ENCODE results near the gene NXF1. TPM values are rescaled to one million over a fixed set of nuclear protein-coding genes. Genes with fewer than 3 reads are reported as not detected.
"Not testable (repeated sequence)": the region's sequence is repeated elsewhere in the genome, so short reads cannot be mapped to it uniquely, and the experiment has no call there.

NXF1 gene
- total RNA-seq, 2 experiments from 2014 or later = 89.5 to 97.6 TPM

DNA sequence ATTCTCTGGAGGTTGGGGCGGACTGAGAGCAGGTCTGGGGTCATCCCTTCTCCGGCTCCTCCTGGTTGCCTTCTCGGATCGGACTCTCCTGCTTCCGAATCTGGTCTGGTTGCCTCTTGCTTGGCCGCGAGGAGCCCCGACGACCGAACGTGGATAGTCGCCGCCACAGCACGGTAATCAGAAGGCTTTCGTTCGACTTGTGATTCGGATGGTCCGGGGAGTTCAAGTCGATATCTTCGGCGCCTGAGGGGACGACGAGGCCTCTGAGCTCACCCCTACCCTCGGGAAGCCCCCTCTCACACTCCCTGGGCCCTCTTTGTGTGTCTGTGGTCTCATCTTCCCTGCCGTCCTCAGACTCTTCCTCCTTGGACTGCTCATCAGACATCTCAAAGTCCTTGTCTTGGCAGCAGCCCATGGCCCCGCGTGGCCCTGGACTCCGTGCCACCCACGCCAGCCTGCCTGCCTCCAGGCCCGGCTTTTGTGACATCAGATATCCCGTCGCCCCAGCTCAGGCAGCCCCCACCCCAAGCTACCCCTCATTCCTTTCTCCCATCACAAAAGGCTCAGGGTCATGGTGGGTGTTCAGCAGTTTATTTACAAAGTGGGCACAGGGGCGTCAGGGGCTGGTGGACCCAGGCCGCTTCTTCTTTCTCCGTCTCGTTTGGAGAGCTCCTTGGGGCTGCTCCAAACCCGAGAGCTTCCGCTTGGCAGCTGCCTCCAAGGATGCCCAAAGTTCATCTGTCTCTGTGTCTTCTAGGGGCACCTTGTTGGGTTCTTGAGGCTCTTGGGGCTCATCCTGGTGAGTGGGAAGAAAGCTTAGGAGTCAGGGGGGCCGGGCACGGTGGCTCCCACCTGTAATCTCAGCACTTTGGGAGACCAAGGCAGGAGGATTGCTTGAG is 27.3 kb upstream of the NXF1 start, which contains the start of gene TEX54:
TEX54 (minus strand) TSS at position 506 of the 899 bp plus-strand sequence.
- Mint-ChIP-seq H3K4me1 (peaks cover 43% of the 10 kb centered on the region), H3K9me3 (ENCODE audit: low read depth) (no peaks in the 10 kb centered on the region), H3K27me3 (no peaks in the 10 kb centered on the region), H3K27ac (peak within 1 kb of the TSS; percentile 99), H3K36me3 (ENCODE audit: low read depth) (peaks cover 29% of the 10 kb centered on the region), H3K4me3 (peak within 1 kb of the TSS; percentile 84)
- ChIA-PET CTCF (interaction anchor here (0.6 to 1.2 kb wide), 8 partner anchors 37 to 438 kb away, joined by 3 to 5 read pairs (median 4); partner anchors contain the start of genes MTA2 and ZBTB3), POLR2A (interaction anchor here (0.6 to 2.8 kb wide), 15 partner anchors 8 to 293 kb away, joined by 3 to 73 read pairs (median 10); partner anchors contain the start of genes C11orf98, CSKMT, MTA2 and TMEM179B)
- intact Hi-C loops (cut with DNase I, micrococcal nuclease) = loop anchor here in 1 of 2 experiments (1.0 to 2.0 kb wide), 7 partner anchors 27 to 242 kb away; partner anchors contain the start of genes NXF1, SLC3A2, TMEM179B and TTC9C
- peak; percentile 1 for ATAC-seq
- no peak for DNase-seq

DNA sequence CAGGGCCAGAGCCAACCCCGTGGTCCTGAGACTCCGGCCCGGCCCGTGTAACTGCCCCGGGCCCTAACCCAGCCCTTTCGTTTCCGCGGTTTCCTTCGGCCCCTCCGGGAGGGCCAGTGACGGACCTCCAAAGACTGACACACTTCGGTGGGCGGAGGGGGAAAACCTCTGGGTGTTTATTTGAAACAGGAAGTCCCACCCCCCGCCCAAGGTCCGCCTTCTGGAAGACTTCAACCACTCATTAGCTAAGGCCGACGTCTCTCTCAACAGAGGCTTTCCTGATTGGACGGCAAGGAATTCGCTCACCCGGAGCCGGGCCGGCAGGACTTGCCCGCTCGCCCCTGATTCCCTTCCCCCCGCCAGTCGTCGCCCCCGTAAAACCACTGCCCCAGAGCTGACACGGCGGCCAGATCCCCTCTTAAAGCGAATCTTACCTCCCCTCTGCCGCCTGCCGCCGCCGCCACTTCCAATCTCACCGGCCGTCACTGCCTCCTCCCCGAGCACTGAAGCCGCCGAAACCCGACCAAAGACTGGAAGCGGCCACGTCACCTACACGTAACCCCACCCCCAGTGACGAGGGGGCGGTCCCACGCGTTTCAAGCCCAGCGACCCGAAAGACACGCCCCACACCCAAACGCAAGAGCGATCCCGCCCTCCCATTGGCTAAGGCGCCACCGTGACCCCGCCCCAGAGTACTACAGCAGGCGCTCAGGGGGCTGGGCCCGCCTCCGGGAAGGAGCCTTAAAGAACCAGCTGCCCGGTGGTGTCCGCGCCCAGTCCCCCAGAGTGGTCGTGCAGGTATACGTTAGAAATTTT is 26.5 kb upstream of the NXF1 start, which contains the start of gene STX5:
STX5 (minus strand) TSS at position 532 of the 816 bp plus-strand sequence. CDS start 808 bp downstream, outside the sequence.
- ChIA-PET POLR2A (interaction anchor here (0.6 to 2.8 kb wide), 19 partner anchors 9 to 292 kb away, joined by 3 to 73 read pairs (median 5); partner anchors contain the start of genes C11orf98, CSKMT, INTS5 and TMEM179B), CTCF (interaction anchor here (0.7 to 1.2 kb wide), 6 partner anchors 41 to 437 kb away, joined by 3 to 5 read pairs (median 4); no protein-coding TSS in a partner anchor)
- Mint-ChIP-seq H3K36me3 (ENCODE audit: low read depth) (peaks cover 30% of the 10 kb centered on the region), H3K27ac (peak within 1 kb of the TSS; percentile 99), H3K4me1 (peaks cover 38% of the 10 kb centered on the region), H3K4me3 (peak within 1 kb of the TSS; percentile 84), H3K27me3 (no peaks in the 10 kb centered on the region), H3K9me3 (ENCODE audit: low read depth) (no peaks in the 10 kb centered on the region)
- ATAC-seq = peak; percentile 95
- intact Hi-C loops (cut with DNase I, micrococcal nuclease) = loop anchor here (1.0 to 2.0 kb wide), 11 partner anchors 8 to 241 kb away; partner anchors contain the start of genes NXF1 (in 2 of the 2), WDR74 (in 2 of the 2), SLC3A2 (in 1 of the 2) and TAF6L (in 1 of the 2)
- DNase-seq = peak; percentile 100

DNA sequence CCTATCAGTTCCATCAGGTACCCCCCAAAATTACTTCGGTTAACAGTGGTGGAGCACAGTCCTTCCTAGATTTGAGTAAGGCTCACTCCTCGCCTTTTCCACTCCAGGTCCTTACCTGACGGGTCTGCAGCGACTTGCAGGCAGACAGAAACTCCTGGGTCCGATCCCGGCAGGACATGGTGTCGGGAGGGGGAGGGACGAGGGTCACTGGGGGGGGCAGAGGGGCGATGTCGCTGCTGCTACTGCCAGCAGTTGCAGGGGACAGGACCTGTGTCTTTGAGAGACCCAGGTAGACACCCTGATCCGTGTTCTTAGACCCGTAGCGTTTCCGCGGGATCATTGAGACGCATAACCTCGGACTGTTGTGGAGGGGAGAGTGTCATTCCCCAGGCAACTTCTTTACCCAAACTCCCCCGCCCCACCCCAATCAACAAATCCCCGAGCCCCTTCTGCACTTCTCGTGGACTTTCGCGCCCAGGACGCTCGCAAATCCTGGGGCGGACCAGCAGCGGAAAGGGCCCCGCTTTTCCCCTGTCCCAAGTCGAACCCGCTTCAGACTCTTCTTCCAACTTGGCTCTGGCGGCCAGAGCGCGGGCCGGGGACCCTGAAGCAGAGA is 25.8 kb upstream of the NXF1 start:
- ChIA-PET CTCF (interaction anchor here (0.6 to 1.2 kb wide), 5 partner anchors 44 to 436 kb away, joined by 3 to 5 read pairs (median 3); no protein-coding TSS in a partner anchor), POLR2A (interaction anchor here (0.7 to 2.8 kb wide), 9 partner anchors 10 to 240 kb away, joined by 3 to 73 read pairs (median 13); partner anchors contain the start of genes TUT1 and ZBTB3)
- Mint-ChIP-seq H3K27me3 (no peaks in the 10 kb centered on the region), H3K4me1 (peaks cover 33% of the 10 kb centered on the region), H3K9me3 (ENCODE audit: low read depth) (no peaks in the 10 kb centered on the region), H3K27ac (peak overlapping the region; percentile 99), H3K4me3 (peak overlapping the region; percentile 84), H3K36me3 (ENCODE audit: low read depth) (peaks cover 26% of the 10 kb centered on the region)
- ATAC-seq (no peak), DNase-seq (no peak)
- intact Hi-C loops (cut with DNase I, micrococcal nuclease) = loop anchor here (1.0 to 2.0 kb wide), 4 partner anchors 8 to 60 kb away; partner anchors contain the start of genes WDR74 (in 2 of the 2), NXF1 (in 1 of the 2), TAF6L (in 1 of the 2) and TMEM223 (in 1 of the 2)

DNA sequence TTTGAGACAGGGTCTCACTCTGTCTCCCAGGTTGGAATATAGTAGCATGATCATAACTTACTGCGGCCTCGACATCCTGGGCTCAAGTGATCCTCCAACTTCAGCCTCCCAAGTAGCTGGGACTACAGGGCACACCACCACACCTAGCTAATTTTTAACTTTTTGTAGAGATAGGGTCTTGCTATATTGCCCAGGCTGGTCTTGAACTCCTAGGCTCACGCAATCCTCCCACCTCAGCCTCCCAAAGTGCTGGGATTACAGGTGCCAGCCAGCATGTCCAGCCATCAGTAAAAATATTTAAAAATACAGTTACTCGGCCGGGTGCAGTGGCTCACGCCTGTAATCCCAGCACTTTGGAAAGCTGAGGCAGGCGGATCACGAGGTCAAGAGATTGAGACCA is 22.9 kb upstream of the NXF1 start:
- H3K4me3 Mint-ChIP-seq; intact Hi-C loops (cut with DNase I, micrococcal nuclease): not testable (repeated sequence)
- POLR2A ChIA-PET = interaction anchor here (0.5 to 3.8 kb wide), 6 partner anchors 12 to 339 kb away, joined by 3 to 18 read pairs (median 4); partner anchors contain the start of genes C11orf98, CSKMT, WDR74 and ZBTB3

DNA sequence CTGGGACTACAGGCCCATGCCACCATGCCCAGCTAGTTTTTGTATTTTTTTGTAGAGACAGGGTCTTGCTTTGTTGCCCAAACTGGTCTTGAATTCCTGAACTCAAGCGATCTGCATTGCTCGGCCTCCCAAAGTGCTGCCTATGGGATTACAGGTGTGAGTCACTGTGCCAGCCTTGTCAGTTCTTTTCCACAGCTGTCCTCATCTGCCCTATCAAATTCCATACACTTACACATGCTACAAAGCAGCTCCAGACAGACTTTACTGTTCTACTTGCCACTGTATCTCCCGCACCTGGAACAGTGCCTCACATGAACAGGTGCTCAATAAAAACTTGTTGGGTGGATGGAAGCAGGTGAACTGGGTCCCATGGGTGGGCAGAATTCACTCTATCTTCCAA is 18.4 kb upstream of the NXF1 start:
- ATAC-seq (no peak), DNase-seq (no peak)
- Mint-ChIP-seq H3K36me3 (ENCODE audit: low read depth) (peaks cover 39% of the 10 kb centered on the region), H3K27ac (no peak overlapping the region), H3K27me3 (no peaks in the 10 kb centered on the region), H3K4me3 (no peak overlapping the region), H3K9me3 (ENCODE audit: low read depth) (no peaks in the 10 kb centered on the region), H3K4me1 (peaks cover 2% of the 10 kb centered on the region)
- ChIA-PET POLR2A (interaction anchor here (0.9 kb wide), 1 partner anchor 18 kb away, joined by 3 read pairs; no protein-coding TSS in a partner anchor), CTCF (interaction anchor here (0.6 to 1.2 kb wide), 3 partner anchors 13 to 143 kb away, joined by 3 read pairs; no protein-coding TSS in a partner anchor)
- intact Hi-C loops (cut with DNase I, micrococcal nuclease) = no loop called here

More for the DNA sequence above, 22.9 kb upstream of the NXF1 start:
- peaks cover 18% of the 10 kb centered on the region for H3K4me1 Mint-ChIP-seq
- peaks cover 34% of the 10 kb centered on the region for H3K36me3 Mint-ChIP-seq (ENCODE audit: low read depth)
- not testable (repeated sequence) for DNase-seq; H3K27me3 Mint-ChIP-seq; H3K9me3 Mint-ChIP-seq (ENCODE audit: low read depth); ATAC-seq; H3K27ac Mint-ChIP-seq
- CTCF ChIA-PET = interaction anchor here (0.6 to 1.6 kb wide), 9 partner anchors 11 to 1423 kb away, joined by 3 to 6 read pairs (median 3); partner anchors contain the start of genes HNRNPUL2, PLCB3, WDR74 and ZBTB3

DNA sequence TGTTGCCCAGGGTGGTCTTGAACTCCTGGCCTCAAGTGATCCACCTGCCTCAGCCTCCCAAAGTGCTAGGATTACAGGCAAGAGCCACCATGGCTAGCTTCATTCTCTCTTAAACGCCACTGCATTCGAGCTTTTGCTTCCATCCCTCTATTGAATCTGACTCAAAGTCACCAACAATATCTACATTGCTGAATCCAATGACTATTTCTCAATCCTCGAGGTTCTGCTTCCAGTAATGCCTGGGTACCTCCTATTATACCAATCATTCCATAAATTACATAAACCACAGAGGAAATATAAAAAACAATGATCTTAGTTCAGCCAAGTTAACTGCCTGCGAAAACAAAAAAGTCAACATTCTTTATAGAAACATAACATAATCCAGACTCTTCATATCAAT is 11.9 kb upstream of the NXF1 start:
- H3K4me3 Mint-ChIP-seq = no peak overlapping the region
- no peak for DNase-seq
- H3K27ac Mint-ChIP-seq = no peak overlapping the region
- ChIA-PET CTCF (interaction anchor here (0.6 to 1.3 kb wide), 6 partner anchors 11 to 123 kb away, joined by 3 to 8 read pairs (median 3); no protein-coding TSS in a partner anchor), POLR2A (interaction anchor here (0.7 to 1.2 kb wide), 3 partner anchors 10 to 23 kb away, joined by 3 to 4 read pairs (median 3); partner anchors contain the start of gene STX5)
- intact Hi-C loops (cut with DNase I, micrococcal nuclease) = no loop called here
- peaks cover 18% of the 10 kb centered on the region for H3K36me3 Mint-ChIP-seq (ENCODE audit: low read depth)
- peaks cover 2% of the 10 kb centered on the region for H3K4me1 Mint-ChIP-seq
- no peak for ATAC-seq
- no peaks in the 10 kb centered on the region for H3K9me3 Mint-ChIP-seq (ENCODE audit: low read depth)
- no peaks in the 10 kb centered on the region for H3K27me3 Mint-ChIP-seq

DNA sequence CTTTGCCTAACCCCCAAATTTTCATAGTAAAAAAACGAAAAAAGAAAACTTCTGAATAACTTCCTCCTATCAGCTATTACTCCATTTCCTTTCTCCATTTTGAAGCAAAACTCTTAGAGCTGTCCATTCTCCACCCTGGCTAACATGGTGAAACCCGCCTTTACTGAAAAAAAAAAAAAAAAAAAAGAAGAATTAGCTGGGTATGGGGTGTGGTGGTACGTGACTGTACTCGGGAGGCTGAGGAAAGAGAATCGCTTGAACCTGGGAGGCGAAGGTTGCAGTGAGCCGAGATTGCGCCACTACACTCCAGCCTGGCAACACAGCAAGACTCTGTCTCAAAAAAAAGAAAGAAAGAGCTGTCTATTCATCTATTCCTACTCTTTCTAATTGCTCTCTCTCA is 11.3 kb upstream of the NXF1 start:
- intact Hi-C loops (cut with DNase I, micrococcal nuclease) = no loop called here
- POLR2A ChIA-PET = interaction anchor here (0.7 to 1.2 kb wide), 5 partner anchors 10 to 25 kb away, joined by 3 to 4 read pairs (median 4); partner anchors contain the start of gene STX5
- Mint-ChIP-seq H3K27me3 (no peaks in the 10 kb centered on the region), H3K27ac (no peak overlapping the region), H3K36me3 (ENCODE audit: low read depth) (peaks cover 18% of the 10 kb centered on the region), H3K9me3 (ENCODE audit: low read depth) (no peaks in the 10 kb centered on the region), H3K4me3 (no peak overlapping the region), H3K4me1 (peaks cover 2% of the 10 kb centered on the region)
- DNase-seq = no peak
- CTCF ChIA-PET = interaction anchor here (0.6 to 1.5 kb wide), 10 partner anchors 11 to 122 kb away, joined by 3 to 8 read pairs (median 3); no protein-coding TSS in a partner anchor
- no peak for ATAC-seq

DNA sequence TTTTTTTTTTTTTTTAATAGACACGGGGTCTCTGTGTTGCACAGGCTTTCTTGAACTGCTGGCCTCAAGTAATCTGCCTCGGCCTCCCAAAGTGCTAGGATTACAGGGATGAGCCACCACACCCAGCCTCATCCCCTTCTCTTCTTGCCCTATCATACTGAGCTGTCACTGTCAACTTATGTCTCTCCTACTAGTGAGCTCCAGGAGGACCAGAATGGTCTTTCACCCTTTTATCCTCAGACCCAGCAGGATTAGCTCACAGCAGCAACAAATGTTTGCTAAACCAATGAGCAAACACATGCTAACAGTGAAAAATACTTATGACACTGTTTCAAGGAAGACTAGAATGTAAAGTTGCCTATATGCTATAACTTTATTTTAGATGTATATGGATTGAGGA is 6.4 kb upstream of the NXF1 start:
- H3K36me3 Mint-ChIP-seq (ENCODE audit: low read depth) = peaks cover 5% of the 10 kb centered on the region
- H3K4me3 Mint-ChIP-seq = no peak overlapping the region
- H3K27me3 Mint-ChIP-seq = no peaks in the 10 kb centered on the region
- intact Hi-C loops (cut with DNase I, micrococcal nuclease) = no loop called here
- no peak overlapping the region for H3K27ac Mint-ChIP-seq
- no peaks in the 10 kb centered on the region for H3K9me3 Mint-ChIP-seq (ENCODE audit: low read depth)
- peaks cover 2% of the 10 kb centered on the region for H3K4me1 Mint-ChIP-seq
- POLR2A ChIA-PET = interaction anchor here (0.6 to 1.2 kb wide), 2 partner anchors 21 to 198 kb away, joined by 5 to 13 read pairs; partner anchors contain the start of genes STX5 and TEX54
- DNase-seq (no peak), ATAC-seq (no peak)
- CTCF ChIA-PET = interaction anchor here (0.9 to 1.0 kb wide), 2 partner anchors 16 to 74 kb away, joined by 3 read pairs; no protein-coding TSS in a partner anchor

DNA sequence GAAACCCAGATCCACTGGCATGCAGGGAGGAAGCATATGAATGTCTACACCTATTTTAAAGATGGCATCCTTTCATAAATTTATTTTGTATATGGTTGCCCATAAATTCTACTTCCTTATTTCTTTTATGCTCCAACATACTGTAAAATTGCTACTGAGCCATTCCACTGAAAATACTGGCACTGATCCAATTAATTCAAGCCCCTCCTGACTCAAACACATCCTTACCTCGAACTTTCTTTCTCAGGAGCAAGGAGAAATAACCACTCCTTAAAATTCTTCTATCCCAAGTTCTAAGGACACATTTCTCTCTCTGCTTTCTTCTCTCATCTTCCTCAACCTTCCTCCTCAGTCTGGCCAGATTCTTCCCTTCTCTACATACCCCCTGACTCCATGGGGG is 5.5 kb upstream of the NXF1 start:
- Mint-ChIP-seq H3K27ac (no peak overlapping the region), H3K4me1 (peaks cover 9% of the 10 kb centered on the region), H3K36me3 (ENCODE audit: low read depth) (peaks cover 5% of the 10 kb centered on the region), H3K4me3 (no peak overlapping the region), H3K9me3 (ENCODE audit: low read depth) (no peaks in the 10 kb centered on the region), H3K27me3 (no peaks in the 10 kb centered on the region)
- DNase-seq = no peak
- CTCF ChIA-PET = no interaction called here
- no peak for ATAC-seq
- intact Hi-C loops (cut with DNase I, micrococcal nuclease) = no loop called here
- POLR2A ChIA-PET = interaction anchor here (0.6 to 1.2 kb wide), 2 partner anchors 22 to 197 kb away, joined by 5 to 13 read pairs; partner anchors contain the start of genes STX5 and TEX54

Measured in activated CD4-positive, alpha-beta T cell treated with anti-CD3 and anti-CD28 coated beads for 36 hours (primary cell).